H4 (cell line): Measurements from ENCODE around the gene DHX29. TPM values are rescaled to one million over a fixed set of nuclear protein-coding genes. Genes with fewer than 3 reads are reported as not detected.
"Not testable (repeated sequence)": the region's sequence is repeated elsewhere in the genome, so short reads cannot be mapped to it uniquely, and the experiment has no call there.

Experiments
- DNase-seq: peaks from one replicate; pipeline ENCODE4 v3.0.0-alpha.2; 2015; ENCODE audit warnings: low spot score
- total RNA-seq: library from RNA; depleted of rRNA; stranded (reverse); fragments of >200 nt; shearing (Covaris generic); gene quantifications from 2 replicates; pipeline ENCODE4 v1.2.3, GENCODE V29; 2014; rRNA removed

DHX29 gene, protein sequence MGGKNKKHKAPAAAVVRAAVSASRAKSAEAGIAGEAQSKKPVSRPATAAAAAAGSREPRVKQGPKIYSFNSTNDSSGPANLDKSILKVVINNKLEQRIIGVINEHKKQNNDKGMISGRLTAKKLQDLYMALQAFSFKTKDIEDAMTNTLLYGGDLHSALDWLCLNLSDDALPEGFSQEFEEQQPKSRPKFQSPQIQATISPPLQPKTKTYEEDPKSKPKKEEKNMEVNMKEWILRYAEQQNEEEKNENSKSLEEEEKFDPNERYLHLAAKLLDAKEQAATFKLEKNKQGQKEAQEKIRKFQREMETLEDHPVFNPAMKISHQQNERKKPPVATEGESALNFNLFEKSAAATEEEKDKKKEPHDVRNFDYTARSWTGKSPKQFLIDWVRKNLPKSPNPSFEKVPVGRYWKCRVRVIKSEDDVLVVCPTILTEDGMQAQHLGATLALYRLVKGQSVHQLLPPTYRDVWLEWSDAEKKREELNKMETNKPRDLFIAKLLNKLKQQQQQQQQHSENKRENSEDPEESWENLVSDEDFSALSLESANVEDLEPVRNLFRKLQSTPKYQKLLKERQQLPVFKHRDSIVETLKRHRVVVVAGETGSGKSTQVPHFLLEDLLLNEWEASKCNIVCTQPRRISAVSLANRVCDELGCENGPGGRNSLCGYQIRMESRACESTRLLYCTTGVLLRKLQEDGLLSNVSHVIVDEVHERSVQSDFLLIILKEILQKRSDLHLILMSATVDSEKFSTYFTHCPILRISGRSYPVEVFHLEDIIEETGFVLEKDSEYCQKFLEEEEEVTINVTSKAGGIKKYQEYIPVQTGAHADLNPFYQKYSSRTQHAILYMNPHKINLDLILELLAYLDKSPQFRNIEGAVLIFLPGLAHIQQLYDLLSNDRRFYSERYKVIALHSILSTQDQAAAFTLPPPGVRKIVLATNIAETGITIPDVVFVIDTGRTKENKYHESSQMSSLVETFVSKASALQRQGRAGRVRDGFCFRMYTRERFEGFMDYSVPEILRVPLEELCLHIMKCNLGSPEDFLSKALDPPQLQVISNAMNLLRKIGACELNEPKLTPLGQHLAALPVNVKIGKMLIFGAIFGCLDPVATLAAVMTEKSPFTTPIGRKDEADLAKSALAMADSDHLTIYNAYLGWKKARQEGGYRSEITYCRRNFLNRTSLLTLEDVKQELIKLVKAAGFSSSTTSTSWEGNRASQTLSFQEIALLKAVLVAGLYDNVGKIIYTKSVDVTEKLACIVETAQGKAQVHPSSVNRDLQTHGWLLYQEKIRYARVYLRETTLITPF (N-terminal part only)
- total RNA-seq = 22.6 and 26.8 TPM in 2 replicates

DNA sequence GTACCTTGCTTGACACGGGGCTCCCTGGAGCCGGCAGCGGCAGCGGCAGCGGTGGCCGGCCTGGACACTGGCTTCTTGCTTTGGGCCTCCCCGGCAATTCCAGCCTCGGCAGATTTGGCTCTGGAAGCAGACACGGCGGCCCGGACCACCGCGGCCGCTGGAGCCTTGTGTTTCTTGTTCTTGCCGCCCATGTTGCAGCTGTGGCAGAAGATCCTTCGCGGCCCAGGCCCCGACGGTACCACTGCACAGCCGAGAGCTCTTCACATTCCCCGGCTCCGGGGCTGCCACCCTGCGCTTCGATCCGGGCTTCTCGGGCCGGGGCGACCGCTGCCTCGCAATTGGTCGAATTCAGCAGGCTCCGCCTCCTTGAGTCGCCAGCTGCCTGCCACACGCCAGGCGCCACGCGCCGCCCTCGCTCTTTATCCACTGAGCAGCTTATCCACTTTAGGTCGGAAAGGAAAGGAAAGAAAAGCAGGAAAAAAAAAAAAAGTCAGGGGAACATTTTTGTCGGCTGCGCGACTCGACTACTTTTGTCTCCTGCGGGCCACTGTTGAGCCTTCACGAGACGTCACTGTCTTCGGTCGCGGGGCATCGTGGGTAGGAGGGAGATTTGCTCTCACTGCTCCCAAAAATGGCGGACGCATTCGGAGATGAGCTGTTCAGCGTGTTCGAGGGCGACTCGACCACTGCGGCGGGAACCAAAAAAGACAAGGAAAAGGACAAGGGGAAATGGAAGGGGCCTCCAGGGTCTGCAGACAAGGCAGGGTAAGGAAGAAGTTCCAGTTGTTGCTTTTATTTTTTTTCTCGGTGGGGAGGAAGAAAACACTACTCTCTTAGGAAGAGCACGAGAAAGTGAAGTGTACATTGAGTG lies at the start of gene DHX29, which contains the start of gene MTREX:
Gene DHX29, minus strand, starts transcription at position 312 of the 871 bp plus-strand sequence. Its CDS starts 121 bp downstream, at position 191.
Gene MTREX, plus strand, starts transcription at position 607 of the 871 bp plus-strand sequence. Its CDS starts 25 bp downstream, at position 632.
- peak; percentile 89 for DNase-seq

DNA sequence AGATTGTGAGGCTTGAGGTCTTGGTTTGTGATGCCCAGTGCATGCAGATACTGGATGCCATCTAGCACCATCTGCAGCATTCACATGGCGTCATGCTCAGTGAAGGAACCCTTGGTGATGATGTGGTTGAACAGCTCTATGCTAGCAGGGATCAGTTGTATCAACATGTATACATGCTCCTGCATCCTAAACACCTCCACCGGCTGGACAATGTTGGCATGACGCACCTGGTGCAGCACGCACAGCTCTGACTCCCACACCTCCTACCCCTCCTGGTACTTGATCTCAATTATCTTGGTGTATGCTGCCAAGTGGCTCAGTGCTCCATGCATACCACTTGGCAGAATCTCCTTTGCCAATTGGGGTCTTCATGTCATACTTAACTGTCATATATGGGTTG lies 49.4 kb upstream of the DHX29 start:
- no peak for DNase-seq

DNA sequence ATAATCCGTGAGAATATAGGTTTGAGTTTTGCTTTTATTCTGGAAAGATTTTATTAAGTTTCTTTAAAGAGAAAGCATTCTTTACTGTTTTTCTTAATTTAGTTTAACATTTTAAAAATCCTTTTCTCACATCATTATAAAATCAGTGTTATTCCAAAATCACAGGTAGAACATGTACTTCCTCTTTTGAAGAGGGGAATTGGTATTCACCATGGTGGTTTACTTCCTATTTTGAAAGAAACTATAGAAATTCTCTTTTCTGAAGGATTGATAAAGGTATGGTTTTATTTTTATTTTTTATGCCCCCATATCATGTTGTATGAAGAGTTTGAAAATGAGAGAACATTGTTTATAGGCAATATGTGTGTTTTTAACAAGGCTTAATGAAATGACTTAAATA lies 43.3 kb upstream of the DHX29 start:
- DNase-seq = no peak

DNA sequence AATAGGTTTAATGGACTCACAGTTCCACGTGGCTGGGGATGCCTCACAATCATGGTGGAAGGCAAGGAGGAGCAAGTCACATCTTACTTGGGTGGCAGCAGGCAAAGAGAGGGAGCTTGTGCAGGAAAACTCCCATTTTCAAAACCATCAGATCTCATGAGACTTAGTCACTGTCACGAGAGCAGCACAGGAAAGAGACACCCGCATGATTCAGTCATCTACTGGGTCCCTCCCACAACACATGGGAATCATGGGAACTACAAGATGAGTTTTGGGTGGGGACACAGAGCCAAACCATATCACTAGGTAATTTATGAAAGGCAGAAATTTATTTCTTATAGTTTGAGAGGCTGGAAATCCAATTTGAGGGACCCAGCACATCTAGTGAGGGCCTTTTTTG lies 40.3 kb upstream of the DHX29 start:
- no peak for DNase-seq

DNA sequence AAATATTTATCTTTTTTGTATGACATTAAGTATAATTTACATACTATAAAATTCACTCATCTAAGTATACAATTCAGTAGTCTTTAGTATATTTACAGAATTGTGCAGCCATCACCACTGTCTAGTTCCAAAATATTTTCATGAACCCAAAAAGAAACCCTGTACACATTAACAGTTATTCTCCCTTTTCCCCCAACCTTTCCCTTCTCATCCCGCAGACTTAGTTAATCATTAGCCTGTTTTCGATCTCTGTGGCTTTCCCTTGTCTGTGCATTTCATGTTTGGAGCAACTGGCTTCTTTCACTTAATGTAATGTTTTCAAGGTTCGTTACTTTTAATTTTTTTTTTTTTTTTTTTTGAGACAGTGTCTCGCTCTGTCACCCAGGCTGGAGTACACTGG lies 37.8 kb upstream of the DHX29 start:
- DNase-seq = no peak

DNA sequence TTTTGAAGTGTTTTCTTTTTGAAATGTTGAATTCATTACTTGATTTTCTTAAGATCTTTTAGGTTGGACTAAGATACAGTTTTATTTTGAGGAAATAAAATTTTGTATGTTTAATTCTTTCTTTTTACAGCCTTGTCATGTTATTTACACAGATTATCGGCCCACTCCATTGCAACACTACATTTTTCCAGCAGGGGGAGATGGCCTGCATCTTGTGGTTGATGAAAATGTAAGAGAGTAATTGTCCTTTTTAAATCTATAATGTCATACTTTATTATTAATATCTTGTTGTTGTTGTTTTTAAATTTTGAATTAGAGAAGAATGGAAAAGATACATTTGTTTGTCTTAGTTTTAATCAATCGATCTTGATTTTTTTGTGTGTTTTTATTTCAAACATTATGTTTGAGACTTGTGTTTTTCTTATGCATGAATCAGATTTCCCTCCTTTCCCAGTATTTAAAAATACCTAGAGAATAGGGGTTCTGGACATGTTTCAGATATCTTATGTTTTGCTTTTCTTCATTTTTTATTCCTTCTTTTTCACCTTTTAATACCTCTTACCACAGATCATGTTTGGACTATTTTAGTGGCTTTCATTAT lies 37.0 kb upstream of the DHX29 start:
- DNase-seq = peak; percentile 23

DNA sequence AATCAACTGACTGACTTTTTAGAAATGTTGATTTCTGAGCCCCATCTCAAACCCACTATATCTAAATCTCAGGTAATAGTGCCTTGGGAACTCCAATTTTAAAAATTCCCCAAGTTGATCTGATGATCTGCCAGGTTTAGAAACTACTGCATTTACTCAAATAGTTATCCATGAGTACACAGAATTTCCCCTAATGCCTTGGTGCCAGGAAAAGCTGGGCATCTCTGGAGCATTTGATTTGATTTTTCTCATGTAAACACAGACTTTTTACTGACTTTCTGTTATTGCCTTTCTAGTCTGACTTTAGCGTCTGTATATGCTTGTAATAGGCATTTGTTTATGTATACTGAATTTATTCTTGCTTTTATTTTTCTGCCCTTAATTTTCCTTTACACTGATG lies 36.1 kb upstream of the DHX29 start:
- no peak for DNase-seq

DNA sequence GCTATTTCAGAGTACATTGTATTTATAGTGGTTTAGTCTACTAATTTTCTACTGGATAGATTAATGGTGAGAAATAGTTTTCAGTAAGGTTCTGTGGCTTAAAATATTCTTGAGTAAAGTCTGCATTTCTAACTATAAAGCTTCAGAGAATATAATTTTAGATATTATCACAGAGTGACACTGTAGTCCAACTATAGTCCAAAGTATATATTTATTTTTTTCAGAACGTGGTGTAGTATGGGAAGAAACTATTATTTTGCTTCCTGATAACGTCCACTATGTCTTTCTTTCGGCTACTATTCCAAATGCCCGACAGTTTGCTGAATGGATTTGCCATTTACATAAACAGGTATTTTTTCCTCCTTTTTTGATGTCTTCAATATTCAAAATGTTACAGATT lies 35.6 kb upstream of the DHX29 start:
- DNase-seq = no peak

DNA sequence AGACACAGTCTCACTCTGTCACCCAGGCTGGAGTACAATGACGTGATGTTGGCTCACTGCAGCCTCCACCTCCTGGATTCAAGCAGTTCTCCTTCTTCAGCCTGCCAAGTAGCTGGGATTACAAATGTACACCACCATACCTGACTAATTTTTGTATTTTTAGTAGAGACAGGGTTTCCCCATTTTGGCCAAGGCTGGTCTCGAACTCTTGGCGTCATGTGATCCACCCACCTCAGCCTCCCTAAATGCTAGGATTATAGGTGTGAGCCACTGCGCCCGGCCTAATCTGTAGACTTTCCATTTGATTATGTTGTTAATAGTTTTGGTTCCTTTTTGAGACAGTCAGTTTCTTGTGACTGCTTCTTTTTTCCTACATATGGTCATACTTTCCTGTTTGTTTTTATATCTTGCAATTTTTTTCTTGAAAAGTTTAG lies 31.3 kb upstream of the DHX29 start:
- no peak for DNase-seq

DNA sequence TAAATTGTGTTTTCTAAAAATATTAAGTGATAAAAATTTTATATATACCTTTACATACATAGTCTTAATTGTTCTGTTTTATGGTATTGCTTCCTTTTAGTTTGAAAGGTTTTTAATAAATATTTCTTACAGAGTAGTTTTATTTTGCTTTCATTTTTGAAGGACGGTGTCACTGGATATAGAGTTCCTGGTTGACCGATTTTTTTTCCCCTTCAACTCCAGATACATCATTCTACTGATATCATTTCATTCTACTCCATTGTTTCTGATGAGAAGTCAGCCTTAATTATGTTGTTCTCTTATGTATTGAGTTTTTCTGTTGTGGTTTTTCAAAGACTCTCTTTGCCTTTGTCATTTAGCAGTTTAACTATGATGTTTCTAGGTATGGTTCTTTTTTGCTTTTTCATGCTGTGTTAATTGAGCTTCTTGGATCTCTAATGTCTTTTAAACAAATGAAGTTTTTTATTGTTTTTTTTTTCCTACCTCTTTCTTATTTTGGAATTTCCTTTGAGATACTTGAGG lies 30.7 kb upstream of the DHX29 start:
- no peak for DNase-seq

DNA sequence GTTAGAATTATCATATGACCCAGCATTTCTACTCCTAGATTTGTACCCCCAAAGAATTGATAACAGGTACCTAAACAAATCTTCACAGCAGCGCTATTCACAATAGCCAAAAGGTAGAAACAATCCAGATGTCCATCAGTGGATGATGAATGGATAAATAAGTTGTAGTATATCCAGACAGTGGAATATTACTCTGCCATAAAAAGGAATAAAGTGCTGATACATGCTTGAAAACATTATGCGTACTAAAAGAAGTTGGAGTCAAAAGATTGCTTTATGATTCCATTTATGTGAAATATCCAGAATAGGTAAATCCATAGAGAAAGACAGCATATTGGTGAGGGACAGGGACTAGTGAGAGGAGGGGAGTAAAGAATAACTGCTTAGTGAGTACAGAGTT lies 26.3 kb upstream of the DHX29 start:
- no peak for DNase-seq

DNA sequence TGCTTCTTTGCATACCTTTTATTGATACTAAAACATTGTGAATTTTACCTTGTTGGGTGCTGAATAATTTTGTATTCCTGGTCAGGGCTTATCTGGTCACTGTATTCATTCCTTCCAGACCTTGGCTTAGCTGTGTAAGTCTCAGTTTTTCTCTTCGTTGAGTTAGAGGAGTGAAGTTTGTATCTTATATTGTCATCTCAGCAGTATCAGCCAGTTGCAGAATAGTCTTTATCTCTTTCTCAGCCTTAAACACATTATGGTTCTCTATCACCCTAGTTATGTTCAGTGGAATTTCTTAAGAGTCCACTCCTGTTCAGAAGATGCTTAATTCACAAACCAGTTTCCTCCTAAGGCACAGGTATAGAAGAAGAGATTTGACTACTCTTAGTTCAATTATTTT lies 25.5 kb upstream of the DHX29 start:
- DNase-seq = no peak

DNA sequence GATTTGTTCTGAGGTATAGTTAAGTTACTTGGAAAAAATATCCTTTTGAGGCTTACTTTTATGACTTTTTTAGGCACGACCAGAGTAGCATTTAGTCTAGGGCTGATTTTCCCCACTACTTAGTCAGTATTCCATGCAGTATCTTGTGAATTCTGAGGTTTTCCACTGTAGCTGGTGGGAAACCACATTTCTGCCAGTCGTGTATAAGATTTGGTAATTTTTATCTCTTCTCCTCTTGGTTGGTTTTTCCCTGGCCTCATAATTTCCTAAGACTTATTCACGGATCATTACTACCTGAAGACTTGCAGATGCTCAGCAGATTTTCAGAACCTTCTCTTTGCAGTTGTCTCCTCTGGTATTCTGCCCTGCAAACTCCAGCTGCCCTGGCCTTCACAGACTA lies 23.8 kb upstream of the DHX29 start:
- DNase-seq = no peak

DNA sequence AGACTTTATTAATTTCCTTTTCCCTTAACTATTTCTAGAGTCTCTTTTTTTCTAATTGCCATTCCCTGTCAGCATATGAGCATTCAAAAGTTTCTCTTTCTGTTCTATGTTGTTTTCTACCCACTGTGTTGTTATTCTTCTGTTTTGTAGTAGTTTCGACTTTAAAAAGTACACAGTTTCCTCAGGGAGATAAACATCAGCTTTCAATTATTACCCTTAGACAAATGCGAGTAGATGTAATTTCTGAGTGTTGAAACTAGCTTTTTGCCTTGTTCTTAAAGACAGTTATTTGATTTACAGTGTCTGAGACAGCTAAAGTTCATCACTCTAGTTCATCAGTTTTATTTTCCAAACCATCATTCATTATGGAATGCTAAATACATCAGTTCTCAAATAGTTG lies 19.8 kb upstream of the DHX29 start:
- DNase-seq = no peak

DNA sequence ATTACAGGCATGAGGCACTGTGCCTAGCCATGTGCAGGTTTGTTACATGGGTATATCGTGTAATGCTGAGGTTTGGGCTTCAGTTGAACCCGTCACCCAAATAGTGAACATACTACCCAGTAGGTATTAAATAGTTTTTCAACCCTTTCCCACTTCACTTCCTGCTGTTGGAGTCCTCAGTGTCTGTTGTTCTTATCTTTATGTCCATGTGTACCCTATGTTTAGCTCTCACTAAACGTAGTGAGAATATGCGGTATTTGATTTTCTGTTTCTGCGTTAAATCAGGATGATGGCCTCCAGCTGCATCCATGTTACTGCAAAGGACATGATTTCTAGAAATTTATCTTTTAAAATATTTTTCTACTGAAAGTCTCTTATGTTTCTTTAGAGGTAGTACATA lies 18.1 kb upstream of the DHX29 start:
- no peak for DNase-seq

DNA sequence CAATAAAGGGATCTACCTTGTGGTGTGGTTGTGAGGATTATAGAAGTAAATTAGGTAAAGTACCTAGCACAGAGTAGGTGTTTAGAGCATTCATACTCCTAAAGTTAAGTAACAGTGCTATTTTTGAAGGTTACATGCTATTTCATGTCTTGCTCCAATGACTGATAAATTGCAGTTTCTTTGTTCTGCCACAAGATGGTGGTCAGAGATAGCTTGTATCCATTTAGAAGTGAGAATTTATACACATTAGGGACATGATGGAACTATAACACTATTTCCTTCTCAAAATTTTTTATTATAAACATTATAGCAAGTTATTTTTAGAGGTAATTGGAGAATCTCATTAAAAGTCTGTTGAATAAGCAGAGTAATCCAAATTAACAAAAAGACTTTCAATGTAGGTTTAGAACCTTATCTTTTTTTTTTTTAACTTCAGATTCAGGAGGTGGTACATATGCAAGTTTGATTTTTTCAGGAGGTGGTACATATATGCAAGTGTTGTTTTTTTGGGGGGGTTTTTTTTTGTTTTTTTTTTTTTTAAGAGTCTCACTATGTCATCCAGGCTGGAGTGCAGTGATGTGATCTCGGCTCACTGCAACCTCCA lies 17.4 kb upstream of the DHX29 start:
- peak; percentile 53 for DNase-seq

DNA sequence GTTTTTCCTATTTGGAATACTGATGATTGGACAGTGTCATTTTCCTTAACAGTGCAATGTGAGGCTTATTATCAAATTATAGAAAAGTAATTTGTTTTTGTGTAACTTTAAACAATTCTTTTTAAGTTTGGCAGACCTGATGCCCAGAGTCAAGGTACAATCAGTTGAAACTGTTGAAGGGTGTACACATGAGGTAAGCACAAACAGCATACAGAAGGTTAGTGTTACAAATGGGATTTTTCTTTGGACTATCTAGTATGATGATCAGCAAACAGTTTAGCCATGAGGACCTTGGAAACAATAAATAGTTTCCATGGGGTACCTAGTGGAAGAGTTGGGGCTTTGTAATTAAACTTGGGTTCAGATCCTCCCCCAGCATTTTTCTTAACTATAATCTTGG lies 16.5 kb upstream of the DHX29 start:
- no peak for DNase-seq

DNA sequence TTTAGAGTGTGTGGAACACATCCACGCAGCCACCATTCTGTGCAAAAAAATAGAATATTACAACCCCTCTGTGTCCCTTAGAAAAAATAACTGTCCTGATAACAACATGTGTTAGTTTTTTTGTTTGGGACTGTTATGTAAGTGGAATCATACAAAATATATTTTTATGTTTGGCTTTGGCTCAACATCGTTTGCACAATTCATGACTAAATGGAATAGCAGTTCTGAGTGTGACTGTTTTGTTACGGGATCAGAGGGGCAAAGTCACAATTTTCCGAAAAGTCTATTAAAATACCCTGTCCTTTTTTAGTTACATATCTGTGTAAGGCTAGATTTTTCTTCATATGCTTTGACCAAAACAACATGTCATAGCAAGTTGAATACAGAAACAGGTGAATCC lies 13.1 kb upstream of the DHX29 start:
- DNase-seq = no peak

DNA sequence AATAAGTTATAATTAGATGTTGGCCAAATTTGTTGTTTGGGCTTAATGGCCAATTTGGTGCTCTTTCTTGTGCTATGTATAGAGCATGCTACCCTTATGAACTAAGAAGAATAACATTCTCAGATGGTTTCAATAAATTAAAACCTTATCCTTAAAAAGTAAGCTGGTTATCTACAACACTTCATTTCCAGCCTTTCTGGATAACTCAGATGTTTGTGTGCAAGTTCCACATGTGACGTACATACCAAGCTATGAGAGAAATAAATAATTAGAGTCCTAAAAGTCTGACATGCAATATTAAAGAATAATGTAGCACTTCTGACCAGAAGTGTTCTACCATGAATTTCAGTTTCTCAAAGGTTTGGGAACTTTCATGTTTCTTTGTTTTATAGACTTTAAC lies 12.0 kb upstream of the DHX29 start:
- no peak for DNase-seq

DNA sequence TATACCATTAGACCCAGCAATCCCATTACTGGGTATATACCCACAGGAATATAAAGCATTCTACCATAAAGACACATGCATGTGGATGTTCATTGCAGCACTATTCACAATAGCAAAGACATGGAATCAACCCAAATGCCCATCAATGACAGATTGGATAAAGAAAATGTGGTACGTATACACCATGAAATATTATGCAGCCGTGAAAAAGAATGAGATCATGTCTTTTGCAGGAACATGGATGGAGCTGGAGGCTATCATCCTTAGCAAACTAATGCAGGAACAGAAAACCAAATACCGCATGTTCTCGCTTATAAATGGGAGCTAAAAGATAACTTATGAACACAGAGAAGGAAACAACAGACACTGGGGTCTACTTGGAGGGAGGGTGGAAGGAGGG lies 10.7 kb upstream of the DHX29 start:
- not testable (repeated sequence) for DNase-seq
